DOHH2 (cell line): ENCODE data around the gene APBA2.

Experiments
- EZH2phosphoT487 ChIP-seq: fragments of 200-600 bp; sonication (generic); IDR thresholded peaks from 2 replicates; pipeline ENCODE4 v1.6.1; 2017; ENCODE audit warnings: borderline replicate concordance, mild to moderate bottlenecking, antibody characterized with exemption, low read length, moderate library complexity, mixed read lengths
- TF ChIP-seq, protein P1 (sequence below): fragments of 200-600 bp; sonication (generic); IDR thresholded peaks from one replicate; pipeline ENCODE4 v1.5.1; 2014; ENCODE audit warnings: antibody characterized with exemption, mild to moderate bottlenecking, low read depth, low read length; ENCODE audit not compliant: poor library complexity, severe bottlenecking

DNA sequence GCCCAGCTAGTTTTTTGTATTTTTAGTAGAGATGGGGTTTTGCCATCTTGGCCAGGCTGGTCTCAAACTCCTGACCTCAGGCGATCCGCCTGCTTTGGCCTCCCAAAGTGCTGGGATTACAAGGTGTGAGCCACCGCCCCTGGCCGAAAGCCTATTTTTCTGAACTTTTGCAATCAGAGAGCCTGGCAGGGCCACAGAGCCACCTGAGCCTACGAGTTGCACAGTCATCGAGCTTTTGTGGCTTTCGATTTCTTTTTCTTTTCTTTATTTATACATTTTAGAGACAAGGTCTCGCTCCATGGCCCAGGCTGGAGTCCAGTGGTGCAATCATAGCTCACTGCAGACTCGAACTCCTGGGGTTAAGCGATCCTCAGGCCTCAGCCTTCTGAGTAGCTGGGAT, 243.4 kb downstream of the APBA2 start:
- TF ChIP-seq, protein P1, sequence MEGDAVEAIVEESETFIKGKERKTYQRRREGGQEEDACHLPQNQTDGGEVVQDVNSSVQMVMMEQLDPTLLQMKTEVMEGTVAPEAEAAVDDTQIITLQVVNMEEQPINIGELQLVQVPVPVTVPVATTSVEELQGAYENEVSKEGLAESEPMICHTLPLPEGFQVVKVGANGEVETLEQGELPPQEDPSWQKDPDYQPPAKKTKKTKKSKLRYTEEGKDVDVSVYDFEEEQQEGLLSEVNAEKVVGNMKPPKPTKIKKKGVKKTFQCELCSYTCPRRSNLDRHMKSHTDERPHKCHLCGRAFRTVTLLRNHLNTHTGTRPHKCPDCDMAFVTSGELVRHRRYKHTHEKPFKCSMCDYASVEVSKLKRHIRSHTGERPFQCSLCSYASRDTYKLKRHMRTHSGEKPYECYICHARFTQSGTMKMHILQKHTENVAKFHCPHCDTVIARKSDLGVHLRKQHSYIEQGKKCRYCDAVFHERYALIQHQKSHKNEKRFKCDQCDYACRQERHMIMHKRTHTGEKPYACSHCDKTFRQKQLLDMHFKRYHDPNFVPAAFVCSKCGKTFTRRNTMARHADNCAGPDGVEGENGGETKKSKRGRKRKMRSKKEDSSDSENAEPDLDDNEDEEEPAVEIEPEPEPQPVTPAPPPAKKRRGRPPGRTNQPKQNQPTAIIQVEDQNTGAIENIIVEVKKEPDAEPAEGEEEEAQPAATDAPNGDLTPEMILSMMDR, result no peak
- TF ChIP-seq EZH2phosphoT487, result no peak
